ENCODE data around the gene CSF2RB.

The CSF2RB gene

DNA sequence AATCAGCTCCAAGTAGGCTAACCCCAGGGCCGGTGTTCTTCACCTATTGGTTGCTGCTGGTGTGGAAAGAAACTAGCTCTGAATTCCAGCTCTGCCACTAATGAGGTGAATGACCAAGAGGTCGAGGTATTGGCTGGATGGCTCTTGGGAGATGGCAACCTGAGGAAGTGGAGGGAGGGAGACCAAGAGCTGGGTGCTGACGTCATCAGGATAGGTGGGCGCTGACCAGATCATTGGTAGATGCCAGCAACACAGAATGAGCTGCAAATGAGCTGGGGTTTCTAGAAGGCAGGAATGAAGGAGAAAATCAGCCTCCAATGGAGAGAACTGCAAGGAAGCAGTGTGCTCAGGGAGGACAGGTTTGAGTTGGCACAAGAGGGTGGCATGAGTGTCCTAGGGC lies 14.7 kb upstream of the CSF2RB start:
- peaks cover 0 to 27% (median 9%) of the 10 kb centered on the region in 4 experiments for H3K4me1 ChIP-seq (ENCODE audit: control extremely low read depth in 1 of 4, control insufficient read depth in 4 of 4, insufficient read depth in 4 of 4, low read length in 3 of 4)
- H3K4me3 ChIP-seq (ENCODE audit: control insufficient read depth in 1 of 7, extremely low read depth in 1 of 7, insufficient read depth in 4 of 7, low read depth in 2 of 7, low read length in 6 of 7), result no peak overlapping the region
- H3K27me3 ChIP-seq (replicated peaks in 2 of 5; ENCODE audit: control insufficient read depth in 4 of 5, insufficient read depth in 5 of 5, low read length in 4 of 5), result no peaks in the 10 kb centered on the region
- H3K9me3 ChIP-seq (ENCODE audit: control extremely low read depth in 1 of 5, control insufficient read depth in 4 of 5, insufficient read depth in 2 of 5, low read depth in 1 of 5, low read length in 4 of 5), result peaks cover 0 to 16% (median 6%) of the 10 kb centered on the region in 5 experiments
- ChIA-PET CTCF (interaction anchor here (2.0 kb wide), 1 partner anchor 42 kb away, joined by 8 read pairs; no protein-coding TSS in a partner anchor), POLR2A (no interaction called here)
- no peak for DNase-seq
- H3K36me3 ChIP-seq (ENCODE audit: control insufficient read depth in 4 of 4, insufficient read depth in 4 of 4, low read length in 3 of 4), result no peaks in the 10 kb centered on the region
- H3K27ac ChIP-seq (ENCODE audit: insufficient read depth in 1 of 2, low read depth in 1 of 2, low read length in 2 of 2, poor library complexity in 1 of 2, severe bottlenecking in 2 of 2), result no peak overlapping the region
- WGBS (ENCODE audit: insufficient coverage), result 100% methylated on average over 3 of the region's 4 CpGs

DNA sequence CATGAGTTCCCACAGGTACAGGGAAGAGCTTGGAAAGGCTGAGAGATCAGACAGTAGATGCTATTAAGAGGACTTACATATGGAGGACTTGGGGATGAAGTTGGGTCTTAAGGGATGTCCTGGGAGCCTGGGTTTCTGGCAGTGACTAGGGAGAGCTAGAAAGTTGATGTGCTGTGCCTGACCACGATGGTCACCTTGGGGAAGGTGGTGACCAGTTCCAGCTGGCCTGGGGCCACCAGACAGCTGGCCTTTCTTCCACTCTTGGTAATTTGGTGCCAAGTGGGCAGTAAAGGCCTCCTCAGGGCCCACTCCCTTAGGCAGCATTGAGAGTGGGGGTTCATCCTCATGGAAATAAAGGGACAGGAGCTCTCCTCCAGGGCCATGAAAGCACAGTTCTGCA lies 13.9 kb upstream of the CSF2RB start:
- Histone ChIP-seq H3K4me1 (ENCODE audit: control extremely low read depth in 1 of 4, control insufficient read depth in 4 of 4, insufficient read depth in 4 of 4, low read length in 3 of 4) (peaks cover 4 to 28% (median 10%) of the 10 kb centered on the region in 4 experiments), H3K9me3 (ENCODE audit: control extremely low read depth in 1 of 5, control insufficient read depth in 4 of 5, insufficient read depth in 2 of 5, low read depth in 1 of 5, low read length in 4 of 5) (peaks cover 0 to 16% (median 6%) of the 10 kb centered on the region in 5 experiments), H3K36me3 (ENCODE audit: control insufficient read depth in 4 of 4, insufficient read depth in 4 of 4, low read length in 3 of 4) (no peaks in the 10 kb centered on the region), H3K27ac (ENCODE audit: insufficient read depth in 1 of 2, low read depth in 1 of 2, low read length in 2 of 2, poor library complexity in 1 of 2, severe bottlenecking in 2 of 2) (no peak overlapping the region), H3K27me3 (replicated peaks in 2 of 5; ENCODE audit: control insufficient read depth in 4 of 5, insufficient read depth in 5 of 5, low read length in 4 of 5) (no peaks in the 10 kb centered on the region), H3K4me3 (ENCODE audit: control insufficient read depth in 1 of 7, extremely low read depth in 1 of 7, insufficient read depth in 4 of 7, low read depth in 2 of 7, low read length in 6 of 7) (no peak overlapping the region)
- WGBS (ENCODE audit: insufficient coverage), result 100% methylated on average over 1 of the region's 1 CpG
- no peak for DNase-seq
- CTCF ChIA-PET, result interaction anchor here (2.0 kb wide), 1 partner anchor 43 kb away, joined by 8 read pairs; no protein-coding TSS in a partner anchor
- POLR2A ChIA-PET, result no interaction called here

DNA sequence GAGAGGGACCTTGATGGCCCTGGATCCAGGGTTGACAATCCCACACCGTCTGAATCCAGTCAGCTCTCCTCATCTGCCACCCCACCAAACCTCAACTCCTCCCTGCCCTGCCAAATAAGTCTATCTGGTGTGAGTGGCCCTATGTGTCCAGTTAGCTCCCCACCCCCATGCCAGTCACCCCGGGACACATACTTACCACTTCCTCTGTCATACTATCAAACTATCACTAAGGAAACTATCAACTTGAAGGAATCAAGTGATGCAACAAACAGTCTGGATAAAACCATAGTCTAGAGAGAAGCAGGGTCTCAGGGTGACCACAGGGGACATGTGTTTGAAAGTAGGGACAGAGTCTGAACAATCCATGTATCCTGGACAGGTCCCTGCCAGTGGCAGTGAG lies 13.2 kb upstream of the CSF2RB start:
- CTCF ChIA-PET, result interaction anchor here (2.0 kb wide), 2 partner anchors 14 to 44 kb away, joined by 4 to 8 read pairs; no protein-coding TSS in a partner anchor
- Histone ChIP-seq H3K9me3 (ENCODE audit: control extremely low read depth in 1 of 5, control insufficient read depth in 4 of 5, insufficient read depth in 2 of 5, low read depth in 1 of 5, low read length in 4 of 5) (peaks cover 0 to 16% (median 6%) of the 10 kb centered on the region in 5 experiments), H3K27ac (ENCODE audit: insufficient read depth in 1 of 2, low read depth in 1 of 2, low read length in 2 of 2, poor library complexity in 1 of 2, severe bottlenecking in 2 of 2) (peak overlapping the region in 1 of 2 experiments; percentile 87), H3K4me3 (ENCODE audit: control insufficient read depth in 1 of 7, extremely low read depth in 1 of 7, insufficient read depth in 4 of 7, low read depth in 2 of 7, low read length in 6 of 7) (no peak overlapping the region), H3K4me1 (ENCODE audit: control extremely low read depth in 1 of 4, control insufficient read depth in 4 of 4, insufficient read depth in 4 of 4, low read length in 3 of 4) (peaks cover 4 to 28% (median 10%) of the 10 kb centered on the region in 4 experiments), H3K36me3 (ENCODE audit: control insufficient read depth in 4 of 4, insufficient read depth in 4 of 4, low read length in 3 of 4) (no peaks in the 10 kb centered on the region), H3K27me3 (replicated peaks in 2 of 5; ENCODE audit: control insufficient read depth in 4 of 5, insufficient read depth in 5 of 5, low read length in 4 of 5) (no peaks in the 10 kb centered on the region)
- WGBS (ENCODE audit: insufficient coverage), result 100% methylated on average over 1 of the region's 2 CpGs
- DNase-seq, result peak in 2 of 3 donors; percentile 36 to 52
- POLR2A ChIA-PET, result no interaction called here

DNA sequence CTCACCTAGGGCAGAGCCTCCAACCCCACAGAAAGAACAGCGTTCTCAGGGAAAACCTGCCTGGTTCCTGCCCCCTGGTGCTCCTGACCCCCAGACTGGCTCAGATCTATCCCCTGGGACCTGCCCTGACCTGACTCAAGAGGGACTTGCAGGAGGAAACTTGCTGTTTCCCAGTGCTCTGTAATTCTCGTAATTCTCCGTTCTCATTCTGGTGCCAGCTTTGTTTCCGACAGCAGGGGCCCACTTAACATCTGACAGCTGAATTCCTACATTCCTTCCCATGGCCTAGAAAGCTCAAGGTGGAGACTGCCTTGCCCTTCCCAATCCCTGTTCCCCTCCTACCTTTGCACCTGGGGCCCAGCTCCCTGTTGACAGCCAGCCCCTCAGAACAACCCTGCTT lies 12.5 kb upstream of the CSF2RB start:
- Histone ChIP-seq H3K36me3 (ENCODE audit: control insufficient read depth in 4 of 4, insufficient read depth in 4 of 4, low read length in 3 of 4) (no peaks in the 10 kb centered on the region), H3K27me3 (replicated peaks in 2 of 5; ENCODE audit: control insufficient read depth in 4 of 5, insufficient read depth in 5 of 5, low read length in 4 of 5) (no peaks in the 10 kb centered on the region), H3K4me3 (ENCODE audit: control insufficient read depth in 1 of 7, extremely low read depth in 1 of 7, insufficient read depth in 4 of 7, low read depth in 2 of 7, low read length in 6 of 7) (no peak overlapping the region), H3K4me1 (ENCODE audit: control extremely low read depth in 1 of 4, control insufficient read depth in 4 of 4, insufficient read depth in 4 of 4, low read length in 3 of 4) (peaks cover 4 to 28% (median 10%) of the 10 kb centered on the region in 4 experiments), H3K27ac (ENCODE audit: insufficient read depth in 1 of 2, low read depth in 1 of 2, low read length in 2 of 2, poor library complexity in 1 of 2, severe bottlenecking in 2 of 2) (peak overlapping the region; percentile 52 to 87), H3K9me3 (ENCODE audit: control extremely low read depth in 1 of 5, control insufficient read depth in 4 of 5, insufficient read depth in 2 of 5, low read depth in 1 of 5, low read length in 4 of 5) (peaks cover 0 to 12% (median 3%) of the 10 kb centered on the region in 5 experiments)
- 91% methylated on average over 3 of the region's 4 CpGs for WGBS (ENCODE audit: insufficient coverage)
- POLR2A ChIA-PET, result no interaction called here
- CTCF ChIA-PET, result interaction anchor here (0.6 to 2.0 kb wide), 3 partner anchors 9 to 22 kb away, joined by 3 to 4 read pairs (median 3); no protein-coding TSS in a partner anchor
- no peak for DNase-seq

DNA sequence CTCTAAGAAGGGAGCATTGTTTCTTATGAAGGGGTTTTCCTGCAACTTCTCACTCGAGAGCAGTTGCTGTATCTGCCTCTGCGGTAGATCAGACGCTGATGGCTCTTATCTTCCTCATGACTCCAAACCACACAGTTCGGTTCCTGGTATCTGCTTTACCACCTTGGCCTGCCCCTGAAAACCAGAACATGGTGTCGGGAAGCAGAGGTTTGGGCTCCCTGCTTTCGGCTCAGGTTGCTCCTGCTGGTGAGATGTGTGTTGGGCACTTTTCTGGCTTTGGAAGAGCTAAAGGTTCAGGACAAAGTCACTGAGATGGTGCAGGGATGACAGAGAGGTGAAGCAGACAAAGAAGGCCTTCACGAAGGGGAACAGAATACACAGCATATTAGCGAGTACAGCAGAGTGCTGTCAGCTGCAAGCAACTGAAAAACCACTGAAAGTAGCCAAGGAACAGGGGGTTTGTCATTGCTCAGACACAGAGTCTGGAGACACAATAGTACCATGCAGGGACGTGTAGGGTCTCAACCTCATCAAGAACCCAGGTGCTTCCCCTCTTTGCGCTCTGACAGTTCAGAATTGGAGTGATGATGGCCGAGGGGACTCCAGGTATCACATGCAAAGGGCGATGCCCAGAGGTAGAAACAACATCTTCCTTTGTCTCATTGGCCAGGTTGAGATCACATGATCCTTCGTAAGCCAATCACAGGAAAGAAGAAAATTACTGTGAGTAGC lies 11.9 kb upstream of the CSF2RB start:
- CTCF ChIA-PET, result interaction anchor here (0.6 to 2.0 kb wide), 5 partner anchors 9 to 76 kb away, joined by 3 to 4 read pairs (median 4); no protein-coding TSS in a partner anchor
- Histone ChIP-seq H3K36me3 (ENCODE audit: control insufficient read depth in 4 of 4, insufficient read depth in 4 of 4, low read length in 3 of 4) (no peaks in the 10 kb centered on the region), H3K4me1 (ENCODE audit: control extremely low read depth in 1 of 4, control insufficient read depth in 4 of 4, insufficient read depth in 4 of 4, low read length in 3 of 4) (peaks cover 4 to 28% (median 10%) of the 10 kb centered on the region in 4 experiments), H3K4me3 (ENCODE audit: control insufficient read depth in 1 of 7, extremely low read depth in 1 of 7, insufficient read depth in 4 of 7, low read depth in 2 of 7, low read length in 6 of 7) (no peak overlapping the region), H3K27me3 (replicated peaks in 2 of 5; ENCODE audit: control insufficient read depth in 4 of 5, insufficient read depth in 5 of 5, low read length in 4 of 5) (no peaks in the 10 kb centered on the region), H3K9me3 (ENCODE audit: control extremely low read depth in 1 of 5, control insufficient read depth in 4 of 5, insufficient read depth in 2 of 5, low read depth in 1 of 5, low read length in 4 of 5) (peaks cover 0 to 8% (median 2%) of the 10 kb centered on the region in 5 experiments), H3K27ac (ENCODE audit: insufficient read depth in 1 of 2, low read depth in 1 of 2, low read length in 2 of 2, poor library complexity in 1 of 2, severe bottlenecking in 2 of 2) (peak overlapping the region; percentile 52 to 87)
- POLR2A ChIA-PET, result no interaction called here
- peak; percentile 76 to 91 (median 87) for DNase-seq
- WGBS (ENCODE audit: insufficient coverage), result 73% methylated on average over 9 of the region's 13 CpGs

- DNase-seq, result peak in 2 of 3 donors; percentile 54 to 55
- peaks cover 4 to 28% (median 10%) of the 10 kb centered on the region in 4 experiments for H3K4me1 ChIP-seq (ENCODE audit: control extremely low read depth in 1 of 4, control insufficient read depth in 4 of 4, insufficient read depth in 4 of 4, low read length in 3 of 4)
- H3K4me3 ChIP-seq (ENCODE audit: control insufficient read depth in 1 of 7, extremely low read depth in 1 of 7, insufficient read depth in 4 of 7, low read depth in 2 of 7, low read length in 6 of 7), result no peak overlapping the region
- WGBS (ENCODE audit: insufficient coverage), result 88% methylated on average over 5 of the region's 8 CpGs
- ChIA-PET CTCF (interaction anchor here (1.0 to 2.0 kb wide), 4 partner anchors 8 to 76 kb away, joined by 3 to 4 read pairs (median 4); no protein-coding TSS in a partner anchor), POLR2A (no interaction called here)
- no peaks in the 10 kb centered on the region for H3K27me3 ChIP-seq (replicated peaks in 2 of 5; ENCODE audit: control insufficient read depth in 4 of 5, insufficient read depth in 5 of 5, low read length in 4 of 5)
- peak overlapping the region in 1 of 2 experiments; percentile 87 for H3K27ac ChIP-seq (ENCODE audit: insufficient read depth in 1 of 2, low read depth in 1 of 2, low read length in 2 of 2, poor library complexity in 1 of 2, severe bottlenecking in 2 of 2)
- peaks cover 0 to 8% (median 2%) of the 10 kb centered on the region in 5 experiments for H3K9me3 ChIP-seq (ENCODE audit: control extremely low read depth in 1 of 5, control insufficient read depth in 4 of 5, insufficient read depth in 2 of 5, low read depth in 1 of 5, low read length in 4 of 5)
- H3K36me3 ChIP-seq (ENCODE audit: control insufficient read depth in 4 of 4, insufficient read depth in 4 of 4, low read length in 3 of 4), result no peaks in the 10 kb centered on the region
Observed at GRCh38 chr22:36902143-36902926, 11.1 kb upstream of the CSF2RB start.

Data from common myeloid progenitor, CD34-positive (primary cell).